ENCODE measurements around the gene BABAM2.

GRCh38 chr2:28088970-28089369 is 198.4 kb downstream of the BABAM2 start:
- TF ChIP-seq, protein P1, sequence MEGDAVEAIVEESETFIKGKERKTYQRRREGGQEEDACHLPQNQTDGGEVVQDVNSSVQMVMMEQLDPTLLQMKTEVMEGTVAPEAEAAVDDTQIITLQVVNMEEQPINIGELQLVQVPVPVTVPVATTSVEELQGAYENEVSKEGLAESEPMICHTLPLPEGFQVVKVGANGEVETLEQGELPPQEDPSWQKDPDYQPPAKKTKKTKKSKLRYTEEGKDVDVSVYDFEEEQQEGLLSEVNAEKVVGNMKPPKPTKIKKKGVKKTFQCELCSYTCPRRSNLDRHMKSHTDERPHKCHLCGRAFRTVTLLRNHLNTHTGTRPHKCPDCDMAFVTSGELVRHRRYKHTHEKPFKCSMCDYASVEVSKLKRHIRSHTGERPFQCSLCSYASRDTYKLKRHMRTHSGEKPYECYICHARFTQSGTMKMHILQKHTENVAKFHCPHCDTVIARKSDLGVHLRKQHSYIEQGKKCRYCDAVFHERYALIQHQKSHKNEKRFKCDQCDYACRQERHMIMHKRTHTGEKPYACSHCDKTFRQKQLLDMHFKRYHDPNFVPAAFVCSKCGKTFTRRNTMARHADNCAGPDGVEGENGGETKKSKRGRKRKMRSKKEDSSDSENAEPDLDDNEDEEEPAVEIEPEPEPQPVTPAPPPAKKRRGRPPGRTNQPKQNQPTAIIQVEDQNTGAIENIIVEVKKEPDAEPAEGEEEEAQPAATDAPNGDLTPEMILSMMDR (conservative IDR thresholded peaks at IDR 0.05; ENCODE audit: low read depth, low read length) = no peak
- no peak for TF ChIP-seq EZH2phosphoT487 (IDR thresholded peaks at IDR 0.05; ENCODE audit: borderline replicate concordance, low read length)

Measured in PC-3 (cell line).